Thoracic aorta (tissue), 2 donors: Measurements from ENCODE around the gene RBBP8NL. TPM values are rescaled to one million over a fixed set of nuclear protein-coding genes. Genes with fewer than 3 reads are reported as not detected.

Source experiments
- ATAC-seq: fragments of 150-250 bp; one replicate; pipeline ENCODE4 v1.8.0; 2017; ENCODE audit warnings: low read depth; ENCODE audit not compliant: insufficient number of reproducible peaks, low FRiP score
- DNase-seq: peaks from one replicate; pipeline ENCODE4 v3.0.0-alpha.2; 2020; ENCODE audit warnings: low spot score
- H3K27ac ChIP-seq, 2 donors: fragments of 200-600 bp; sonication (generic); 1 replicate in 1 of 2; 2 replicates in 1 of 2; pipeline ENCODE4 v1.5.1; 2016; ENCODE audit warnings: mild to moderate bottlenecking in 2 of 2, moderate library complexity in 2 of 2
- H3K27me3 ChIP-seq: fragments of 200-600 bp; sonication (generic); replicated peaks from 2 replicates; pipeline ENCODE4 v1.6.0; 2016; ENCODE audit warnings: mild to moderate bottlenecking; ENCODE audit not compliant: insufficient read depth
- H3K36me3 ChIP-seq: fragments of 200-600 bp; sonication (generic); one replicate; pipeline ENCODE4 v1.5.1; 2016
- H3K4me1 ChIP-seq, 2 donors: fragments of 200-600 bp; sonication (generic); 1 replicate in 1 of 2; 2 replicates in 1 of 2; pipeline versions ENCODE4 v1.5.1 to v1.6.0; 2016; ENCODE audit warnings: low read depth in 2 of 2, mild to moderate bottlenecking in 1 of 2; ENCODE audit not compliant: control insufficient read depth in 1 of 2
- H3K4me3 ChIP-seq: fragments of 200-600 bp; sonication (generic); 2 replicates; pipeline ENCODE4 v1.5.1; 2016; ENCODE audit warnings: mild to moderate bottlenecking
- H3K9me3 ChIP-seq: fragments of 200-600 bp; sonication (generic); 2 replicates; pipeline ENCODE4 v1.5.1; 2016
- total RNA-seq, 2 donors: library from RNA; depleted of rRNA; stranded (reverse); fragments of >200 nt; gene quantifications; one replicate each; pipeline versions ENCODE4 v1.1.0 to v1.2.3, GENCODE V29; 2016
- TF ChIP-seq, protein P1 (sequence below): fragments of 200-600 bp; sonication (generic); IDR thresholded peaks from one replicate; pipeline ENCODE4 v1.5.1; 2019; ENCODE audit warnings: antibody characterized with exemption

RBBP8NL gene
- total RNA-seq, 2 donors from 2014 or later, result not detected

- H3K4me3 ChIP-seq, result no peak overlapping the region
- H3K27ac ChIP-seq, result no peak overlapping the region
- H3K4me1 ChIP-seq, result no peaks in the 10 kb centered on the region
- H3K27me3 ChIP-seq, result no peaks in the 10 kb centered on the region
- no peaks in the 10 kb centered on the region for H3K36me3 ChIP-seq
- DNase-seq, result no peak
- H3K9me3 ChIP-seq, result no peaks in the 10 kb centered on the region
- ATAC-seq, result no peak
- TF ChIP-seq, protein P1, sequence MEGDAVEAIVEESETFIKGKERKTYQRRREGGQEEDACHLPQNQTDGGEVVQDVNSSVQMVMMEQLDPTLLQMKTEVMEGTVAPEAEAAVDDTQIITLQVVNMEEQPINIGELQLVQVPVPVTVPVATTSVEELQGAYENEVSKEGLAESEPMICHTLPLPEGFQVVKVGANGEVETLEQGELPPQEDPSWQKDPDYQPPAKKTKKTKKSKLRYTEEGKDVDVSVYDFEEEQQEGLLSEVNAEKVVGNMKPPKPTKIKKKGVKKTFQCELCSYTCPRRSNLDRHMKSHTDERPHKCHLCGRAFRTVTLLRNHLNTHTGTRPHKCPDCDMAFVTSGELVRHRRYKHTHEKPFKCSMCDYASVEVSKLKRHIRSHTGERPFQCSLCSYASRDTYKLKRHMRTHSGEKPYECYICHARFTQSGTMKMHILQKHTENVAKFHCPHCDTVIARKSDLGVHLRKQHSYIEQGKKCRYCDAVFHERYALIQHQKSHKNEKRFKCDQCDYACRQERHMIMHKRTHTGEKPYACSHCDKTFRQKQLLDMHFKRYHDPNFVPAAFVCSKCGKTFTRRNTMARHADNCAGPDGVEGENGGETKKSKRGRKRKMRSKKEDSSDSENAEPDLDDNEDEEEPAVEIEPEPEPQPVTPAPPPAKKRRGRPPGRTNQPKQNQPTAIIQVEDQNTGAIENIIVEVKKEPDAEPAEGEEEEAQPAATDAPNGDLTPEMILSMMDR, result no peak
Measured at GRCh38 chr20:62413896-62414481, 13.3 kb downstream of the RBBP8NL start.

- H3K27me3 ChIP-seq, result no peaks in the 10 kb centered on the region
- no peak overlapping the region for H3K27ac ChIP-seq
- no peaks in the 10 kb centered on the region for H3K9me3 ChIP-seq
- no peaks in the 10 kb centered on the region for H3K4me1 ChIP-seq
- TF ChIP-seq, protein P1, result no peak
- DNase-seq (no peak), ATAC-seq (no peak)
- H3K4me3 ChIP-seq, result no peak overlapping the region
- no peaks in the 10 kb centered on the region for H3K36me3 ChIP-seq
Measured at GRCh38 chr20:62413025-62413570, 14.2 kb downstream of the RBBP8NL start.

DNA sequence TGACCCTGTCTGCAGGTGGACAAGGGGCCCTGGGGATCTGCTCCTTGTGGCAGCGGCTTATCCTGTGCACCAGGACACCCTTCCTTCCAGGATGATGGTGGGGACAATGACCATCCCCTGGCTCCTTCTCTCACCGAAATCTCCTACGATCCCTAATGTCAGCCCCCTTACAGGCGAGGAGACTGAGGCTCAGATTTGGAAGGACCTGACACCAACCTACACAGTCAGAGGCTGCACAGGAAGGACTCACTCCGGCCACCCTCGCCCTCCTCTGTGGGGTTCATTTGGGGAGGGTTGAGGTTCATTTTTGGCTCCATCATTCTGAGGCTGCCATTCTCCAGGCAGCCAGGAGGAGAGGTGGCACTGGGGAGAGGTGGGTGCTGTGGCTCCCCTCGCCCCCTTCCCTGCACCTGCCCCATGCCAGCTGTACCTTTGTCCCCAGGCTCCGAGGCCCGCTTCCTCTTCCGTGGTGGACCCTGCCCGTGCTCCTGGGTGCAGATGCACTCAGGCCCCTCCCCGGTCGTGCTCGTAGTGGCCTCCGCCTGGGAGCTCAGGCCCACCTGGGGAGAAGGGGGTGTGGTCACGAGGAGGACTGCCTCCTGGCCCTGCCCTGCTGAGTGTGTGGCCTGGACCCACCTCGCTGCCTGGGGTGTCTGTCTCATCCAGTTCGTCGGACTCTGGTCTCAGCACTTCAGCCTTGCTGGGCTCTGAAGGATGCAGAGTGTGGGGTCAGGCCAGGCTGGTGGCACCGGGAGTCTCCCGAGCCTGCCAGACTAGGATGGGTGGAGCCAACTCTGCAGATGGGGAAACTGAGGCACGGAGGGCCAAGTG is 14.9 kb downstream of the RBBP8NL start:
- Histone ChIP-seq H3K4me1 (peaks cover 0 to 3% of the 10 kb centered on the region in 2 donors), H3K4me3 (no peak overlapping the region), H3K27me3 (no peaks in the 10 kb centered on the region), H3K36me3 (no peaks in the 10 kb centered on the region), H3K9me3 (no peaks in the 10 kb centered on the region), H3K27ac (no peak overlapping the region)
- TF ChIP-seq, protein P1, result no peak
- no peak for DNase-seq
- no peak for ATAC-seq

DNA sequence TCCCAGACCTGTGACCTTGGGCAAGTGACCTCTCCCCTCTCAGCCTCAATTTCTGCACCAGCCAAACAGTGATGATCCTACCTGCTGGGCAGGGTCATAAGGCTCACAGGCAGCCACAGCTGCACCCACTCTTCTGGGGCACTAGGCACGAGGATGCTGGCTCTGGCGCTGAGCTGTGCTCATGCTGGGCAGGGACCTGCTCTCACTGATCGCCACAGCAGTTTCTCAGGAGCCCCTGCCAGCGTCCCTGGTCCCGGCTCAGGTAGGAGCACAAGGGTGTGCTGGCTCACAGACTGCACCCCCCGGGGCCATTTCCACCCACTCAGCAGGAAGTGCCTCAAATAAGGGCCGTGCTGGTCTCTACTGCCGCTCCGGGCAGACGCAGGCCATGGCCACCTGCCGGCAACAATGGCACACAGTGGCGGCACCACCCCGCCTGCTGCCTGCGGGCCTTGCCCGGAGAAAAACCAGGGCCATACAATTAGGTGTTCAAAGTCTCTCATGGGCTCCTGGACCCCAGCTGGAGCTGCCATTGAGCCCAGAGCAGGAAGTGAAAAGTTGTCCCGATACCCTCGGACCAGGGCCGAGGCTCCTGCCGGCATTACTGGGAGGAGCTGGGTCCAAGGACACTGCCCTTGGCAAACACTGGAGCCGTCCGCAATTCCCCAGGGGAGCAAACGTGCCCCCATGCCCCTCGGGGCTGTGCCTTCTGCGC is 15.7 kb downstream of the RBBP8NL start:
- DNase-seq, result no peak
- TF ChIP-seq, protein P1, result no peak
- Histone ChIP-seq H3K27me3 (no peaks in the 10 kb centered on the region), H3K4me3 (no peak overlapping the region), H3K9me3 (no peaks in the 10 kb centered on the region), H3K4me1 (peaks cover 0 to 5% of the 10 kb centered on the region in 2 donors), H3K36me3 (no peaks in the 10 kb centered on the region), H3K27ac (no peak overlapping the region)
- ATAC-seq, result no peak
